HG02763 (cell line): ENCODE data around the gene CDR2.
"Not testable (repeated sequence)": the region's sequence is repeated elsewhere in the genome, so short reads cannot be mapped to it uniquely, and the experiment has no call there.

Experiments used
- ATAC-seq: cut with Tn5 transposase; IDR thresholded peaks from one replicate; pipeline ENCODE4 v1.9.1; 2021; ENCODE audit warnings: mild to moderate bottlenecking, moderate library complexity; ENCODE audit not compliant: unreplicated experiment

CDR2 gene

DNA sequence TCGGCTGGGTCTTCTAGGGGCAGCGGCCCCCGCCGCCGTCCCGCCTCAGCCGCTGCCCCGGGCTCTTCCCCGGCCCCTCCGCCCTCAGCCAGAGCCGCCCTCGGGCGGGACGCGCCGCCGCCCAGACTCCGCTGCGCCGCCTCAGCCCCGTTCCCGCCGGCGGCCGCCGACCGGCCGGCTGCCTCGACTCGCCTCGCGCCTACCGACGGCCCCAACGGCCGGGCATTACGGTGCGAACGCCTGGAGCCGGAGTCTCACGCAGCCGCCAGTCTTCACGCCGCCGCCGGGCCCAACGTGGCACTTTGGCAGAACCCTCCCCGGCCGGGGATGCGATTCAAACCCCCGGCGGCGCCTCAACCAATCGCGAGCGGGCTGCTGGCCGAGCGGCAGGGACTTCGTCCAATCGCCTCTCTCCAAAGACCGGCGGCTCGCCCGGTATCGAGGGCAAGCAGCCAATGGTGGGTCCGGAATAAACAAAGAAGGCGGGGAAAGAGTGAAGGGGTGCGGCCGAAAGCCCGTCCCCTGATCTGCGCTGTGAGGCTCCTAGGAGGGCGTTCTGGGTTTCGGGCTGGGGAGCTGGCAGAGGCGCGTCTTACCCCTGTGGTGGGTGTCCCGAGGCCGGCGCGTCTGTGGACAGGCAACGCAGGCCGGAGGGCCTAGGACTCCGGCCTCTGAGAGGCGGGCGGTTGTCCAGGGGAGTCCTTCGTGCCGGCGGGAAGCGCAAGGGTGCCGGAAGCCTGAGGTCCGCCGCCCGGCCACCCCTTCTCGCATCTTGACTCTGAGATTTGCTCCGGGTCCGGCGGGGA is at the start of gene CDR2:
Gene CDR2 (minus strand): TSS at position 309 of the 806 bp plus-strand sequence. CDS start 310 bp downstream, outside the sequence.
- ATAC-seq, result peak; percentile 90

DNA sequence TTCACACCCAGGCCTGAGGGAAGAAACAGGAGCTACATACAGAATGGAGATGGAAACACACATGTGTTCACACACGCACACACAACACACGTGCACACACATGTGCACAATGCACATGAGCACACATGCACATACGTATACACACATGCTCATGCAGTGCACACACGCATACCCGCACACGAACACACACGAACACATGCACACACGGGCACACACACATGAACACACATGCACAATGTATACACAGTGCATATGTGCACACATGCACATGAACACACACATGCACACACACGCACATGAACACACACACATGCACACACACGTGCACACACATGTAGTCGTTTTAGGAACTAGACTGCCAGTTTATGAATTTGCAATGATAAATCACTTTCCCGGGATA is 49.3 kb upstream of the CDR2 start:
- no peak for ATAC-seq

DNA sequence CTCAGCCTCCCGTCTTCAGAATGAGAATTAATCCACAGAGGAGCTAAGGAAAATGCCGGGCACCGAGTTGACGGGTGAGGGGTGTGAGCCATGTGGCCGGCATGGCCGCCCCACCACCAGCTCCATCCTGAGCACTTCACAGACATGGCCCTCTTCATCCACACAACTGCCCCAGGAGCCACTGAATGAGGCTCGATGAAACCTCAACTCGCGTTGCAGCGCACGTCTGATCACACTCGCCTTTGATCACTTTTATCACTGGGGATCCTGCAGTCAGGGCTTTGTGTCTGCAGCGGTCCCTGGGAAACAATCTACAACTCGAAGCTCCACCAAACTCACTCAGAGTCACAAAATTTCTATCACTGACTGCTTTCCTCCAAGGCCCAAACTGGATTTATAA is 46.7 kb upstream of the CDR2 start:
- no peak for ATAC-seq

DNA sequence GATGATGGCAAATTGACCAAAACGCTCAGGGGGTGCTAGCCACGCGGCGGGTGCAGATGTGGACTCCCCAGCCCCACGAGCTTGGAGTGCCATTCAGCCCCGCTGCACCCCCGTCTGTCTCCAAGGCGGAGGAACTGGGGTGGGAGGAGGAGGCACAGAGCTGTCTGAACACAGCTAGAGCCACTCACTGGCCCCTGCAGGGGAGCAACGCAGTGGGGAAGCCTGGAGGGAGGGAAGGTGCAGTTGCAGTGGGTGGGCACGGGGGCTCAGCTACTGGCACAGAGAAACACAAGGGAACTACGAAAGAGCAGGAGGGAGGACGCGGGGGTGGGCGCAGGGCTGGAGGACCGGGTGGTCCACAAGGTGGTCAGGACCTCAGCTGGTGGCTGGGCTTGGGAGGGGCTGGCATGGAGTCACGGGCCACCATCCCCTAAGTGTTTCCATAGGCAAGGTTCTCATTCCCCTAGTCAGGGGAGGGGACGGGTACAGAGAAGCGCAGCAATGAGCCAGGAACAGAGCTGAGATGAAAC is 46.3 kb upstream of the CDR2 start:
- ATAC-seq, result no peak

DNA sequence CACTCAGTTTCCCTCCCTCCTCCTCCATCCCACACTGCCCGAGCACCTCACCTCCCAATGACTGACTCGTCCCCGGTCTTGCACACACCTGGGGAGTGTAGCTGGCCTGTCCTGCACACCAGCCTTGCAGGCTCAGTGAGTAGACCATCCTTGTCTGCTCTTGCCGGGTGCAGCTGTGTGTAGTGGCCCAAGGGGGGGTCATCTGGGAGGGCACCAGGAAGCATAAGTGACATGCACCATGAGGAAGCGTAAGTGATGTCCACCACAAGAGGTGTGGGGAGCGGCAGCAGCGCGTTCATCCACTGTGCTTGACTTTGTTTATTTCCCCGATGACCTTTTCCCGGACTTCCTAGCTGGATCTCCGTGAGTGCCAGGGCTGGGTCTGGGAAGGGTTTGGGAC is 45.5 kb upstream of the CDR2 start:
- no peak for ATAC-seq

DNA sequence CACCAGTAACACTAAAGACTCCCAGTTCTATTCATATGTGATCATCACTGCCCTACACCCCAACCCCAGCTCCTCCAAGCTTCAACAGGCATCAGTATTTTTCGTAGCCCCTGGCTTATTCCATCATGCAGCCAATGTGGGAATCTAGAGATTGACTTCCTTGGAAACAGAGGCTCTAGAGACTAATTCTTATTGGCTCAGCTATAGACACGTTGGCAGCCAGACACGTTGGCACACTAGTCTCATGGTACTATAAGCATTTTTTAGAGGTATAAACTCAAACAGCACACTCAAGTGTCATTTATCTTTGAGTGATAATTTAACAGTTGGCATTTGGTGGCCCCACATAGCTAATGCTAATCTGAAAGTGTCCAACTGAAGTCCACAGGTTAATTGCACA is 44.4 kb upstream of the CDR2 start:
- ATAC-seq, result no peak

DNA sequence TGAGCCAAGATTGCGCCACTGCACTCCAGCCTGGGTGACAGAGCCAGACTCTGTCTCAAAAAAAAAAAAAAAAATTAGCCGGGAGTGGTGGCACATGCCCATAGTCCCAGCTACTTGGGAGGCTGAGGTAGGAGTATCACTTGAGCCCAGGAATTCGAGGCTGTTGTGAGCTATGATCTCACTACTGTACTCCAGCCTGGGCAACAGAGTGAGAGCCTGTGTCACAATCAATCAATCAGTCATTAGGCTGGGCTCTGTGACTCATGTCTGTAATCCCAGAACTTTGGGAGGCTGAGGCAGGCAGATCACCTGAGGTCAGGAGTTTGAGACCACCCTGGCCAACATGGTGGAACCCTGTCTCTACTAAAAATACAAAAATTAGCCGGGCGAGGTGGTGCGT is 43.4 kb upstream of the CDR2 start:
- not testable (repeated sequence) for ATAC-seq

DNA sequence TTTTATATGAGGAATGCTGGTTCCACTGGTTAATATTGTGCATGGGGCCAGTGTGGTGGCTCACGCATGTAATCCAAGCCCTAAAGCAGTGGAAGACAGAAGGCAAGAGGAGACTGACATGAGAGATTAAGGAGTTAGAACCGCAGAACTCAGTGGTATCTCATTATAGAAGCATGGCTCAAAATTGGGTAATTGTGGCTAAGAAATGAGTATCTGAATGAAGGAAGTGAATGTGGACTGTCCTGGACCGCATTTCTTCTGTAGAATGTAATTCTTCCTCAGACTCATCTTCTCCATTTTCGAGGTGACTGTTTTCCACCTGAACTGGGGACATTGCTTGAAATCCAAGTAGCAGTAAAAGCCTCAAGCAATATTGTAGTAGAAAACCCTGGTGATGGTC is 42.6 kb upstream of the CDR2 start:
- no peak for ATAC-seq

DNA sequence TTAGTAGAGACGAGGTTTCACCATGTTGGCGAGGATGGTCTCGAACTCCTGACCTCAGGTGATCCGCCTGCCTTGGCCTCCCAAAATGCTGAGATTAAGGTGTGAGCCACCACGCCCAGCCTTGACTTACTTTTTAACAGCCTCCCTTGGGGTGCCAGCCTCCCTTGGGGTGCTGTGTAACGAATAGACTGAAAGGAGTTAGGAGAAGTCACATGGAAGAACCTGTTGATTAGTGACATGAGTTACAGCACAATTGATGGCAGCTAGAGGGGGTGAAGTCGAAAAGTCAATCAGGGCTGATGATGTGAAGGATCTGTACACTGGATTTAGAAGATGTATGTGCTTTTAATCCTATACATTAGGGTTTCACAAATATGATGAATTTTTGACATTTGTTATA is 39.4 kb upstream of the CDR2 start:
- no peak for ATAC-seq

DNA sequence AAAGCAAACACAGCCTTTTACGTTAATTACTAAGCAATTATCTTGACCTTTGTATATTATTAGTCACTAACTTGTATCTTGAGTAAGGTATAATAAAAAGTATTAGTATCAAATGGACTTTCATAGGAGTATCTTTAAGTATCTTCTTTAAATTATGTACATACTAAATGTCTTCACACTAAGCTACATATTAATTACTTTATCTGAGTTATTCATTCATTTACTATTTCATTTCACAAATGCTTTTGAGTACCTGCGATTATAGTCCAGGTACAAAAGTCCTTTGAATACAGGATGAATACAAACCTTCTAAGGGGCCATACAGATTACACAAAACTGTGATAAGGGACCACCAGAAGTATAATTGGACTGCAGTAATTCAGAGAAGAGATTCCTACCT is 33.1 kb upstream of the CDR2 start:
- ATAC-seq, result no peak

DNA sequence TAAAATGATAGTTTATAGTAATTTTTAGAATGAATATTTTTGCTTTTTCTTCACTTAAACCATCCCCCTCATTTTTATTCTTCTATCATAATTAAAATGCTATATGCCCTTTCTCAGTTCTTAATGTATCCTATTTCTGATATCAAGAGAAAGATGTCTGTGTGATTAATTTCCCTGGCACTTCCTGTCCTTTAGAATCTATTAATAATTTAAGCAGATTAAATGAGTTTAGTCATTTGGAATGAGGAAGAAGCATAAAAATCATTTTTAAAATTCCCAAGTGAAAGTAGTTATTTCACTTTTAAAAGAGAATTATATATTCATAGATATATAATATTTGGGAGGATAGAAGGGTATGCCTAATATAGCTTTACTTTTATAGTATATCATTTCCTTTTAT is 27.8 kb upstream of the CDR2 start:
- no peak for ATAC-seq

DNA sequence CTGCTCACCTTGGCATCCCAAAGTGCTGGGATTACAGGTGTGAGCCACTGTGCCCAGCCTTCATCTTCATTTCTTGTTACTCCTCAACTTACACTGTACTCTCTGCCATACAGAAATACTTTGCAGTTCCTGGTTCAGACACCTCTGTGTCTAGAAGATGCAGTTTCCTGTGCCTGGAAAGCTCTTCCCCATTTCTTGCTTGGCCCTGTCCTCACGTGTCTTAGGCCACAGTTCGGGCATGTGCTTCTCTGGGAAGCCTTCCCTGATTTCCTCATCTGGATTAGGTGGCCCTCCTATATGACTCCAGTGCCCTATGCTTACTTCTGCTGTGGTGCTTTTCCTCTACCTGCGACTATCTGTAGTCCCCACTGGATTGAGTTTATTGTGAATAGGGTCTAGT is 26.5 kb upstream of the CDR2 start:
- no peak for ATAC-seq

DNA sequence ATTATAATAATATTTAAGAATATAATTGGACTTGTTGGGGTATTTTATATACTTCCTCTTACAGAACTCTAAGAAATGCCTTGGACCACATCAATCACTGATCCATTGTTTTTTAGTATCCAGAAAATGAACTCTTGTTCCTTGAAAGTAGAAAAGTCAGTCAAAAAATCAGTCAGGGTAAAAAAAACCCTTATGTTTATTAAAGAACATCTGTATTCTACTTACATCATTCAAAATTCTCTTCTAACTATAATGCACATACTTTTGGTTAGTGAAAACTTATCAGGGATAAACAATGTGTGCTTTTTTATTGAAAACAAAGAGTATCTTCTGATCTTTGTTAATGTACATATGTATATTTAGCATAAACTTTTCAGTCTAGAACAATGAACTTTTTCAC is 23.5 kb upstream of the CDR2 start:
- no peak for ATAC-seq

DNA sequence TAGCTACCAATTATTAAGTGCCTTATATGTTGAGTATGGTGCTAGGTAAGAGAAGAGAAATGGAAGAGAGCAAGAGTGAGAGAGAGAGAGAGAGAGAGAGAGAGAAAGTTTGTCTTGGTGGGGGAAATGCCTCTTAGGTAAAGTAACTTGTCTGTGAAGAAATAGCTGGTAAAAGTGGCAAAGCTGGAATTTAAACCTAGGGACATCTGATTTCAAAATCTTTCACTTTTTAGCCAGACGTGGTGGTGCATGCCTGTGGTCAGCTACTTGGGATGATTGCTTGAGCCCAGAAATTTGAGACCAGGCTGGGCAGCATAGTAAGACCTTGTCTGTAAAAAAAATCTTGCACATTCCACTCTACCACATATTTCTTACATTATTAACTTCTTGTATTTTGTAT is 23.0 kb upstream of the CDR2 start:
- ATAC-seq, result no peak

DNA sequence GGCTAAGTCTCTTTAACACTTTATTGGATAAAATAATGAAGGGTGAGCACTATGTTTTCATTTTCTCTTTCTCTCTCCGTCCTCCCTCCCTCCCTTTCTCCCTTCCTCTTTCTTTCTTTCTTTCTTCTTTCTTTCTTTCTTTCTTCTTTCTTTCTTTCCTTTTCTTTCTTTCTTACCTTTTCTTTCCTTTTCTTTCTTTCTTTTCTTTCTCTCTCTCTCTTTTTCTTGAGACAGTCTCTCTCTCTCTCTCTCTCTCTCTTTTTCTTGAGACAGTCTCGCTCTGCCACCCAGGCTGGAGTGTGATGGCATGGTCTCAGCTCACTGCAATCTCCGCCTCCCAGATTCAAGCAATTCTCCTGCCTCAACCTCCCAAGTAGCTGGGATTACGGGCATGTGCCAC is 21.5 kb upstream of the CDR2 start:
- no peak for ATAC-seq

DNA sequence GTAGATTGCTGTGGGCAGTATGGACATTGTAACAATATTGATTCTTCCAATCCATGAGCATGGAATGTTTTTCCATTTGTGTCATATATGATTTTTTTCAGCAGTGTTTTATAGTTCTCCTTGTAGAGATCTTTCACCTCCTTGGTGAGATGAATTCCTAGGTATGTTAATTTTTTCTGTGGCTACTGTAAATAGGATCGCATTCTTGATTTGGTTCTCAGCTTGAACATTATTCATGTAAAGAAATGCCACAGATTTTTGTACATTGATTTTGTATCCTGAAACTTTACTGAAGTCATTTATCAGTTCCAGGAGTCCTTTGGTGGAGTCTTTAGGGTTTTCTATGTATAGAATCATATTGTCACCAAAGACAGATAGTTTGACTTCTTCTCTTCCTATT is 19.7 kb upstream of the CDR2 start:
- no peak for ATAC-seq

DNA sequence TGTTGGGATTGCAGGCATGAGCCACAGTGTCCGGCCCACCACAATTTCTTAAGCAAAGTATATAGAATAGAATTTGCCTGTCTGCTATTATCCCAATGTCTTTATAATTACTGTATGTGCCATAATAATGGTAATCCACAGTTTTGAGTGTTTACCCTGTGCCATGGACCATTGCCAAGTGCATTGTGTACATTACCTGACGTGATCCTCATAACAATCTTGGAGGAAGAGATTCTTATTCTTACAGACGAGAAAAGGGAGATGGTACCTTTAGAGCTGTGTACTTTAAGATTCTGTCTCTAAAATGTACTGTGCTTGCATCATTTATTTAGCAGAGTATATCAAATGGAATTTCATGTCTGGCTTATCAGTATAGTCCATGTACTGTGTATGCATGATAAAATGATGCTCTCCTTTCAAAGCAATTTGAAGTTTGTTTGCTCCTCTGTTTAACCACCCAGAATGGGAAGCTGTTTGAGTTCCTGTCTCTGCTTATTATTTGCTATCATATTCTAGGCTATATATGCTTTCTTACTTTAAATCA is 13.8 kb upstream of the CDR2 start:
- no peak for ATAC-seq

DNA sequence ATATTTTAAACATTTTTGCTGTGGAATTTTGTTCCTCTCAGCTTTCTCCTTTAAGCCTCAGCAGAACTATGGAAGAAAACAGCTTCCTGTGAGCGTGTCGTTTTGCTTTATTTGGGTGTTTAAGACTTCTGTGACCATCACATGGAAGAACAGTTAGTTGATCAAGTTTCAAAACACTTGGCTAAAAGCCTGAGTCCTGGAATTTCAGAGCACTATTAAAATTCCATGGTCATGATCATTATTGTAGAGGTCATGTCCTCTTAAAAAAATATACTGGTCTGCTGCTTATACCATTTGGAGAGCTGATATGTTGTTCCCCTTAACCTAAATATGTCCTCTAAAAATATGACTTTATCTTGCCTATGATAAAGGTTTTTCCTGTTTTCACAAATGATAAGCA is 12.6 kb upstream of the CDR2 start:
- no peak for ATAC-seq

DNA sequence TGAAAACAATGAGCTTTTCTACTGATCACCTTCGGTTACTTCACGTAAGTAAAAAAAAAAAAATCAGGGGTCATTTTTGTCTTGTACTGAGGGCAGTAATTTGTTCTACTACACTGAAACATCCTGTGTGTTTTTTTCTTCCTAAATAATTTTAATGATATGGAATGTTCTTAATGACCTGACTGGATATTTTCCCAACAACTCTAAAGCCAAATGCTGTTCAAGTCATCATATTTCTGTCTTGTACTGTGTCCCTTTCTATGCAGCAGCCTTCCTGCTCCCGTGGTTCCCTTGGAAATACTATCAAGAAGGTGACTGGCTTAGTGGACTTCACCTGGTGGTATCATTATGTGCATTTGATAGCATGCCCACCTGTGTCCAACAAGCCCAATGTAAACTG is 10.8 kb upstream of the CDR2 start:
- ATAC-seq, result no peak

DNA sequence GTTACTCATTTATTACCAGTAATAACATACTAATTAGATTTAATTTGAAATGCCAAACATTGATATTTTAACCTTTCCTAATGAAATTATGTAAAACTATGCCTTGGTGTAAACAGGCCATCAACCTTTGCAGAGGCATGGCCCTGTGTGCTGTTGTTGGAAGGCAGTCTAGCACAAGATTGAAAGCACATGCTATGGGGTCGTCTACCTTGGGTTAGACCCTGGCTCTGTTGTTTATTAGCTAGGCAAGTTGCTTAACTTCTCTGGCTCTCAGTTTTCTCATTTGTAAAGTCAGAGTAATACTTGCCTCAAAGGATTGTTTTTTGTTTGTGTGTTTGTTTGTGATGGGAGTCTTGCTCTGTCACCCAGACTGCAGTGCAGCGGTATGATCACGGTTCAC is 9.4 kb upstream of the CDR2 start:
- no peak for ATAC-seq

DNA sequence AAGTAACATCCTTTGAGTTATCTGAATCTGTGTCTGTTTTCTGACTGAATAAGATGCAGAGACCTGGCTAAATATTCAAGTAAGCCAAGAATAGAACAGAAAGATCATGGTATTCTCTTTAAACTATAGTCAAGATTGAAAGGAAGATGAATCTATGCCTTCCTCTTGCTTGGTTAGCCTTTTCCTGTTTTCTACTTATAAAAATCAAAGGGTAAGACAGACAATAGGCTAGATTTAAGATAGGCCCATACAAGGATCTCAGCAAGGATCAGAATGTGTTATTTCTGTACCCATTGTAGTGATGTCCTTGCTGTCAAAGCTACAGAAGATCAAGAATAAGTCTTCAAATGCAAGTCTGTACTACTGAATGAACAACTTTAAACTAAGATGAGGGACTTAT is 7.0 kb upstream of the CDR2 start:
- ATAC-seq, result no peak

DNA sequence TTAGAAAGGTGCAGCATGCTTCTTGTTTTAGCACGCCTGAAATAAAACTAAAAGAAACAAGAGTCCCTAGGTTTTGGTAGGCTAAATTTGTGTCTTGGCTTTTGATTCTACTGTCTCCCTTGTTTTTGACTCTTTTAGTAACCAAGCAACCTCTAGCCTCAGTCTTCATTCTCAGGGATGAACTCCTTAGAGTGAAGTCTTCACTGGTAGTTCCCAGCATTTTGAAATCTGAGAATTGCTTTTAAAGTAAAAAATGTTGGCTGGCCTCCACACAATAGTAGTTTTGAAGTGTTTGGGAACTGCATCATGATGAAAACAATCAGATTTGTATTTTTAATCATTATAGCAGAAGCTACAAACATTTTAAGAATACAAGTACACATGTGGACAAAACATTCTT is 6.1 kb upstream of the CDR2 start:
- ATAC-seq, result no peak

DNA sequence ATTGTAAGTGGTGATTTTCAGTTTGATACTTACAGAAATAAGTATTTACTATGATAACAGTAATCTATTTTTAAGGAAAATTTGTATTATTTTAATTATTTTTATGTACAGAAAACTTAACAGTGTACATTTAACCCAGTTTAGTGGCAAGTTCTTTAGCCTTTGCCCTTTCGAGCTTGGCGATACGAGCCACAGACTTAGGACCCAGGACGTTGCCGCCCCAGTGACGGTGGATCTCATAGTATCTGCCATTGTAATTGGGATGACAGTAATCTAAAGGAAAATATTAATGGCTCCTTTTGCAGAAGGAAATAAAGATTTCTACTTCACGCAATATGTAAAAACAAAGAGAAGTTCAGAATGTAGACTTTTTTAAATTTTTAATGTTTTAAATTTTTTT is 5.2 kb upstream of the CDR2 start:
- no peak for ATAC-seq
